GM19351 (cell line): ENCODE measurements around the gene PLEKHG4B.
"Not testable (repeated sequence)": the region's sequence is repeated elsewhere in the genome, so short reads cannot be mapped to it uniquely, and the experiment has no call there.

Experiments used
- ATAC-seq: cut with Tn5 transposase; IDR thresholded peaks from one replicate; pipeline ENCODE4 v1.9.1; 2021; ENCODE audit warnings: mild to moderate bottlenecking, moderate library complexity; ENCODE audit not compliant: unreplicated experiment

The PLEKHG4B gene

GRCh38 chr5:91556-92263 lies at the start of gene PLEKHG4B:
Gene PLEKHG4B (plus strand): TSS chr5:92168. CDS start chr5:92232, 64 bp downstream.
- ATAC-seq: no peak

- ATAC-seq: no peak
Observed at GRCh38 chr5:42250-42649, 49.7 kb upstream of the PLEKHG4B start.

GRCh38 chr5:48192-48591 lies 43.8 kb upstream of the PLEKHG4B start:
- no peak for ATAC-seq

GRCh38 chr5:49530-49929 lies 42.4 kb upstream of the PLEKHG4B start:
- ATAC-seq: not testable (repeated sequence)

- no peak for ATAC-seq
Observed at GRCh38 chr5:49953-50544, 41.9 kb upstream of the PLEKHG4B start.

GRCh38 chr5:50724-51499 lies 41.1 kb upstream of the PLEKHG4B start:
- ATAC-seq: no peak

- no peak for ATAC-seq
Observed at GRCh38 chr5:51500-51823, 40.5 kb upstream of the PLEKHG4B start.

GRCh38 chr5:53381-54174 lies 38.4 kb upstream of the PLEKHG4B start:
- ATAC-seq: no peak

- ATAC-seq: no peak
Observed at GRCh38 chr5:54175-54730, 37.7 kb upstream of the PLEKHG4B start.

- no peak for ATAC-seq
Observed at GRCh38 chr5:54876-55569, 36.9 kb upstream of the PLEKHG4B start.

GRCh38 chr5:56561-57290 lies 35.2 kb upstream of the PLEKHG4B start:
- ATAC-seq: no peak

GRCh38 chr5:60250-60649 lies 31.7 kb upstream of the PLEKHG4B start:
- not testable (repeated sequence) for ATAC-seq

- ATAC-seq: no peak
Observed at GRCh38 chr5:70440-70839, 21.5 kb upstream of the PLEKHG4B start.

GRCh38 chr5:72316-73180 lies 19.4 kb upstream of the PLEKHG4B start:
- ATAC-seq: not testable (repeated sequence)

GRCh38 chr5:73181-73447 lies 18.9 kb upstream of the PLEKHG4B start:
- not testable (repeated sequence) for ATAC-seq

GRCh38 chr5:73768-74502 lies 18.0 kb upstream of the PLEKHG4B start:
- ATAC-seq: no peak

- no peak for ATAC-seq
Observed at GRCh38 chr5:74503-75109, 17.4 kb upstream of the PLEKHG4B start.
